SKM-1 treated with dmso at 0.1 percent for 144 hours (cell line): Measurements from ENCODE around the gene UBE2N.

ENCODE experiments used
- DNase-seq: peaks from one replicate; lab custom pipeline; 2025; ENCODE audit not compliant: unreplicated experiment; lab: John Stamatoyannopoulos, UW

The UBE2N gene, protein sequence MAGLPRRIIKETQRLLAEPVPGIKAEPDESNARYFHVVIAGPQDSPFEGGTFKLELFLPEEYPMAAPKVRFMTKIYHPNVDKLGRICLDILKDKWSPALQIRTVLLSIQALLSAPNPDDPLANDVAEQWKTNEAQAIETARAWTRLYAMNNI

GRCh38 chr12:93441617-93442410, at the start of gene UBE2N:
Gene UBE2N, minus strand, starts transcription at chr12:93441947. Its CDS starts 63 bp downstream, at chr12:93441884.
- peak; percentile 75 for DNase-seq

- DNase-seq = no peak
Measured at GRCh38 chr12:93484315-93484981, 42.7 kb upstream of the UBE2N start.

GRCh38 chr12:93483151-93483807, 41.5 kb upstream of the UBE2N start:
- no peak for DNase-seq

- no peak for DNase-seq
Measured at GRCh38 chr12:93482721-93483120, 41.0 kb upstream of the UBE2N start.

GRCh38 chr12:93476555-93476954, 34.8 kb upstream of the UBE2N start:
- no peak for DNase-seq

- no peak for DNase-seq
Measured at GRCh38 chr12:93469386-93469785, 27.6 kb upstream of the UBE2N start.

- no peak for DNase-seq
Measured at GRCh38 chr12:93468008-93468371, 26.2 kb upstream of the UBE2N start.

DNA sequence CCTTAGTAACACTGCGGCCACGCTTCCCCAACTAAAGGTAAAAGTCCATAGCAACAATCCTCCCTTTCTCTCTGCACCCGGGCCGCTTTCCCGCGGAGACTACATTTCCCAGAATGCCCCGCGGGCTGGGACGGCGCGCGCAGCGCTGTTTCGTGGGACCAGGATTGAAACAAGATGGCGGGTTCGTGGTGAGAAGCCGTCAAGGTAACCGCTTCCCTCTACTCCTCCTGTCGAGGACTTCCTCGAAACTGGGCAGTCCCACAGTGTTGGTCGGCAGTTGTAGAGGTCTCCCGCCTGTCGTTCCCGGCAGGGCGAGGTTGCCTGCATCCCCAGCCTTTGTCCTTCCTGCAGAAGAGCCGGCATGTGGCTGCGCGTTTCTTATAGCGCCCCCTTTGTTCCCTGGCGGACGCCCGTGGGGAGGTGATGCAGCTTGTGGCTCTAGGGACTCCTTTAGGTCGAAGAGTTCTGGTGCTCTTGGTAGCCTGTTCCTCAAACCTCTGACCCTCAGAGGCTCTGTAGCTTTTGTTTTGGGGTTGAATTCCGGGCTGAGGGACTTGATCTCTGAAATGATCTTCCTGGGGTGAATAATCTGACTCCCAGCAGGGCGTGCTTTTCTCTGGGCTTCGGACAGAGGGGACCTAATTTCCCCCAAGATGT, 25.7 kb upstream of the UBE2N start, which contains the start of gene MRPL42:
TSS of gene MRPL42 (plus strand) at position 164 of the 657 bp plus-strand sequence. CDS start 1,772 bp downstream, outside the sequence.
- peak; percentile 62 for DNase-seq

DNA sequence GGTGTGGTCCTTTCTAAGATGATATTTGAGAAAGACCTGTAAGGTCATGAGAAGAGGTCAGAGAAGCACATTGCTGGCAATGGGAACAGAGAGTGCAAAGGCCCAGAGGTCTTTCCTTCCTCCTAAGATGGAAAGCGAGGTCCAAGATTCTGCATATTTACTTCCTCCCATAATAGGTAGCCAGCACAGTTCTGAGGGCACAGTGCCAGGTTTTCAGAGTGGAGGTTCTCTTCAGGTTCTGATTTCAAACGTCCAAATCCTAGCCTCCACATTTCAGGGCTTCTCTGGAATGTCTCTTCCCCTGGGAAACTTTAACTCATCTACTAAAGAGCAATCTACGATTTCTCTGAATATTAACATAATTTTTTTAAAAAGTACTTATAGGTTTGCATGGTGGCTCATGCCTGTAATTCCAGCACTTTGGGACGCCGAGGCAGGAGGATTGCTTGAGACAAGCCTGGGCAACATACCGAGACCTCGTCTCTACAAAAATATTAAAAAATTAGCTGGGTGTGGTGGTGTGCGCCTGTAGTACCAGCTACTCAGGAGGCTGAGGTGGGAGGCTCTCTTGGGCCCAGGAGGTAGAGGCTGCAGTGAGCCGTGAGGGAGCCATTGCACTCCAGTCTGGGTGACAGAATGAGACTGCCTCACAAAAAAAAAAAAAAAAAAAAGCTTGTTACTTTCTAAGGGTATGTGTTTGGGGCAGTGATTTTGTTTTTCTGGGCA, 25.0 kb upstream of the UBE2N start:
- DNase-seq = no peak

GRCh38 chr12:93465841-93466240, 24.1 kb upstream of the UBE2N start:
- DNase-seq = no peak

DNA sequence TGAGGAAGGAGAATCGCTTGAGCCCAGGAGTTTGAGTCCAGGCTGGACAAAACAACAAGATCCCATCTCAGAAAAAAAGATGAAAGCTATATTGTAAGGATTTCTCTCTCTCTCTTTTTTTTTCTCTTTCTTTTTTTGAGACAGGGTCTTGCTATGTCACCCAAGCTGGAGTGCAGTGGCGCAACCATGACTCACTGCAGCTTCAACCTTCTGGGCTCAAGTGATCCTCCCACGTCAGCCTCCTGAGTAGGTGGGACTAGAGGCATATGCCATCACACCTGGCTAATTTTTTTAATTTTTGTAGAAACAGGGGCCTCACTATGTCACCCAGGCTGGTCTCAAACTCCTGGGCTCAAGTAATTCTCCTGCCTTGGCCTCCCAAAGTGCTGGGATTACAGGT, 19.8 kb upstream of the UBE2N start:
- DNase-seq = no peak

DNA sequence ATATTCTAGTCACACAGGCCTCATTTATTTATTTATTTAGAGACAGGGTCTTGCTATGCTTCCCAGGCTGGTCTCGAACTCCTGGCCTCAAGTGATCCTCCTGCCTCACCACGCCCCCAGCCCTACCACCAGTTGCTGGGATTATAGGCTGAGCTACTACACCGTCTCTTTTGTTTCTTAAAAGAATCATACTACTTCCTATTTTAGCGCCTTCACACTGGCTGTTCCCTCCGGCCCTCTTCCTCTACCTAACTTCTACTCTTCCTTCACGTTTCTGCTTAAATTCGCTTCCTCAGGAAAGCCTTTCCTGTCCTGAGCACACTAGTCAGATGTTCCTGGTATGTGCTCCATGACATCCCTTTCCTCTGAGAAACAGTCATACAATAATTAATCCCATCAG, 19.2 kb upstream of the UBE2N start:
- DNase-seq = no peak

DNA sequence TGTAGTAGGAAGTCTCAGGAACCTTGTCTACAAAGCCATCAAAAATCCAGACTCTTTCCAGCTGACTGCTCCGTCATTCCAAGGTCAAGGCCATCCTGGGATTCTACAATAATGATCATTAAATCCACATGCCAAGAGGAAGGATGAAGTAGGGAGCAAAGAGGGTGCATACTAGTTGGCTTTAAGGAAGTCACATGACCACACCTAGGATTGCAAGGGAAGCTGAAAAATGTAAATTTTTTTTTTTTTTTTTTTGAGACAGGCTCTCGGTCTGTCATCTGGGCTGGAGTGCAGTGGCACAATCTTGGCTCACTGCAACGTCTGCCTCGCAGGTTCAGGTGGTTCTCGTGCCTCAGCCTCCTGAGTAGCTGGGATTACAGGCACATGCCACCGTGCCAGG, 18.3 kb upstream of the UBE2N start:
- DNase-seq = no peak

GRCh38 chr12:93459097-93459496, 17.4 kb upstream of the UBE2N start:
- DNase-seq = no peak

DNA sequence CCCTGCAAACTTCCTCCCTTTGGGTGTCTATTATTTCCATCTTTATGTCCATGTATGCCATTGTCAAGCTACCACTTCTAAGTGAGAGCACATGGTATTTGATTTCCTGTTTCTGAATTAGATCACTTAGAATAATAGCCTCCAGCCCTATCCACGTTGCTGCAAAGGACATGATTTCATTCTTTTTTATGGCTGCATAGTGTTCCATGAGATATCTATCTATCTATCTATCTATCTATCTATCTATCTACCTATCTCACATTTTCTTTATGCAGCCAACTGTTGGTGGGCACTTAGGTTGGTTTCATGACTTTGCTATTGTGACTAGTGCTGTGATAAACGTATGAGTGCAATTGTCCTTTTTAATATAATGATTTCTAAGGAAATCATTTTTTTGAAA, 14.3 kb upstream of the UBE2N start:
- DNase-seq = no peak

GRCh38 chr12:93453633-93454032, 11.9 kb upstream of the UBE2N start:
- no peak for DNase-seq

DNA sequence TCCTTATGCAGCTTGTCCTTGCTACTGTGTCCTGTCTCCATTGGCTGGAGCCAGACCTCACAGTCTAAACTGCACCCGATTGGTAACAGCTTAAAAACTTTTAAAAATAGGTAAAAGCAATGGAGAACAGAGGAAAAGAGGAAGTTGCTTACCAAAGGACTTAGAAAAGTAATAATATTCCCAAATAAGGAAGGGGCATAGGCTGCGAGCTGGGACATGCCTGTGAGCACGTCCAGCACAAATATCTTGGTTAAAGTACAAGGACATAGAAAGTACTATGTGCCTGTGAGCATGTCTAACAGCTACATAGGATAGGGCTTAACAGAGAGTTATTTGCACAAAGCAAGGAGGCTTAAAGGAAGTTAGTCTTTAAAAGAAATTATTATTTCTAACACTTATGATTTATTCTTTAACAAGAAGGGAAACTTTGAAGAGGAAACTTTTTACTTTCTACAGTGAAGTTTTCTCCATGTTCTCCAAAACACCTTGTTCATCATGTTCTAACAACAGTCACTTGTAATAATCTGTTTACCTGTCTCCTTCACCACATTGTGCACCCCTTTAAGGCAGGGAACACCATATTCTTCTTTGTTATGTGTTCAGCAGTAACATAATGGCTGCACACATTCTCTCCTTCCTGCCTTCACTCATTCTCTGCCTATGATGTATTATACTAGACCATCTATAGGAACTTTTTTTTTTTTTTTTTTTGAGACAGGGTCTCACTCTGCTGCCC, 9.8 kb upstream of the UBE2N start:
- no peak for DNase-seq

DNA sequence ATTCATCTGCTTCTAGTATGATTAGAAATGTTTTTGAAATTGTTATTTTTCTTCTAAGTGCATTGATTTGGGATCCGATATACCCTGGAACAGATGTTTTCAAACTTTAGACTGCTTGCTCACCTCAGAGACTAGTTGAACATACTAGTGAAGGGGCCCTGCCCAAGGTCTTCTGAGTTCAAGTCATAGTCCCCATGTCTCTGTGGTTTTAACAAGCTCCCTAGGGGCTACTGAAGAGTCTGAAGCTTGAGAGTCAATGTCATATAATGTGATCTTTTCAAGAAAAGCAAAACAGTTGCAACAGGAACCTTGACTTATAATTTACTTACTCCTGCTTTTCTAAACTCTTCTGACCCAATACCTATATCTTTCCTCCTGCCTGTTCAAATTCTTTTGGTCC, 7.5 kb upstream of the UBE2N start:
- DNase-seq = no peak

DNA sequence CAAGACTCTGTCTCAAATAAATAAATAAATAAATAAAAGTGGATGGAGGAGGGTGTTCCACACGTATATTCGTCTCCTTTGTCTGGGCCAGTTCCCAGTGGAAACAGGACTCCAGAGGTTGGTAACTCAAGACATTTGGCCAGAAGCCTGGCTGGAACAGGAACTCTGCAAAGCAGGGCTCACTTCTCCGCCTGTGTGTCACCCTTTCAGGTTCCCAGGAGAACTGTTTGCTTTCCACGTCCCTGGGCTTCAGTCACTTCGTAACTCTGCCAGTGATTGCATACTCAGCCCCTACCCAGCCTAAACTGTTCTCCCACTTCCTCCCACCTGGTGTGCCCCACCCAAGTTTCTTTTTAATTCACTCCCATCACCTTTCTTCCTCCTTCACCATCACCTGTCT, 7.0 kb upstream of the UBE2N start:
- DNase-seq = no peak
